GM23248 (cell line): Measurements from ENCODE around the gene BRINP3.

ENCODE experiments used
- EZH2 ChIP-seq: fragments of 200-600 bp; sonication (generic); IDR thresholded peaks from 2 replicates; pipeline ENCODE4 v1.6.1; 2018; ENCODE audit warnings: antibody characterized with exemption, mild to moderate bottlenecking; ENCODE audit not compliant: insufficient read depth, poor library complexity, severe bottlenecking
- EZH2phosphoT487 ChIP-seq: fragments of 200-600 bp; sonication (generic); IDR thresholded peaks from 2 replicates; pipeline ENCODE4 v1.6.1; 2018; ENCODE audit warnings: antibody characterized with exemption, moderate library complexity, mild to moderate bottlenecking, low read depth; ENCODE audit not compliant: insufficient read depth

DNA sequence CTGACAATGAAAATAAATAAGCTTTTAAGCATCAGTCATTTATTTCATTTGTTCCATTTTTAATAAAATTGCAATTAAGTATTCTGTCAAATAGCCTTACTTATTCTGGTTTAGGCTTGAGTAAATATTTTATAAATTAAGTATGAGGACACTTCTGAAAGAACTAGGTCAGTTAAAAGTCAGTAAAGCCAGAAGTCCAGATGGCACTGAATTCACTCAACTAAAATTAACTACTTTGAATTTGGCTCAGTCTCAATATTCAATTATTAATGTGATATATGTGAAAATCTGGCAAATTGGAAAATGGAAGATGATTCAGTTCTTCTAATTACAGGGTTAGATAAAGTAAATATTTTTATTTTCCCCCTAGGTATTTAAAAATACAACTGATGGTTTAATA lies 174.2 kb downstream of the BRINP3 start:
- TF ChIP-seq EZH2phosphoT487 (no peak), EZH2 (no peak)
